Breast epithelium (tissue), 4 donors: ENCODE results near the gene PCDH1. TPM values are rescaled to one million over a fixed set of nuclear protein-coding genes. Genes with fewer than 3 reads are reported as not detected.
A peak's percentile ranks its signal among the peaks of the same experiment; 100 is the strongest.

Source experiments
- DNase-seq, 2 donors: peaks; one replicate each; pipeline ENCODE4 v3.0.0-alpha.2; 2019; ENCODE audit warnings: low spot score in 2 of 2
- H3K27ac ChIP-seq, 2 donors: fragments of 200-600 bp; sonication (generic) in 1 of 2; one replicate each; pipeline ENCODE4 v1.5.1; 2016 to 2019; ENCODE audit warnings: mild to moderate bottlenecking in 1 of 2
- H3K27me3 ChIP-seq, 2 donors: fragments of 200-600 bp; sonication (generic) in 1 of 2; one replicate each; pipeline versions ENCODE4 v1.5.1 to v1.6.0; 2017 to 2019; ENCODE audit warnings: control low read depth in 1 of 2, mild to moderate bottlenecking in 1 of 2
- H3K36me3 ChIP-seq: fragments of 200-600 bp; one replicate; pipeline ENCODE4 v1.5.1; 2019
- H3K4me1 ChIP-seq, 2 donors: fragments of 200-600 bp; sonication (generic); one replicate each; pipeline ENCODE4 v1.5.1; 2016 to 2019; ENCODE audit warnings: control low read depth in 1 of 2
- H3K4me3 ChIP-seq, 3 donors: fragments of 200-600 bp; sonication (generic); 1 replicate in 2 of 3; 2 replicates in 1 of 3; pipeline ENCODE4 v1.5.1; 2016 to 2019; ENCODE audit warnings: mild to moderate bottlenecking in 3 of 3, moderate library complexity in 2 of 3
- H3K9me3 ChIP-seq, 2 donors: fragments of 200-600 bp; sonication (generic) in 1 of 2; one replicate each; pipeline ENCODE4 v1.5.1; 2016 to 2019; ENCODE audit warnings: control low read depth in 1 of 2
- POLR2A ChIP-seq: fragments of 450-650 bp; IDR thresholded peaks from one replicate; pipeline ENCODE4 v1.6.1; 2016; ENCODE audit warnings: antibody characterized with exemption, mild to moderate bottlenecking, moderate library complexity
- POLR2AphosphoS5 ChIP-seq, 3 donors: sonication (generic); formaldehyde crosslinking; IDR thresholded peaks; one replicate each; pipeline ENCODE4 v1.6.1; 2017; ENCODE audit warnings: antibody characterized with exemption in 3 of 3
- intact Hi-C: fragments of 100-400 bp; cut with DNase I; formaldehyde crosslinking; loops from one replicate; pipeline ENCODE4 v1.15.1; 2023; ENCODE audit warnings: low total_unique reads
- total RNA-seq, 3 donors: library from RNA; depleted of rRNA; stranded (reverse); fragments of >200 nt; gene quantifications; one replicate each; pipeline ENCODE4 v1.1.0, GENCODE V29; 2016
- TF ChIP-seq, protein P1 (sequence below), 3 donors: fragments of 450-650 bp; IDR thresholded peaks; one replicate each; pipeline ENCODE4 v1.5.1; 2016 to 2017; ENCODE audit warnings: antibody characterized with exemption in 3 of 3, mild to moderate bottlenecking in 3 of 3, moderate library complexity in 3 of 3

PCDH1 gene
- total RNA-seq, 3 donors from 2014 or later = 28.3 to 72.7 (median 65.9) TPM

DNA sequence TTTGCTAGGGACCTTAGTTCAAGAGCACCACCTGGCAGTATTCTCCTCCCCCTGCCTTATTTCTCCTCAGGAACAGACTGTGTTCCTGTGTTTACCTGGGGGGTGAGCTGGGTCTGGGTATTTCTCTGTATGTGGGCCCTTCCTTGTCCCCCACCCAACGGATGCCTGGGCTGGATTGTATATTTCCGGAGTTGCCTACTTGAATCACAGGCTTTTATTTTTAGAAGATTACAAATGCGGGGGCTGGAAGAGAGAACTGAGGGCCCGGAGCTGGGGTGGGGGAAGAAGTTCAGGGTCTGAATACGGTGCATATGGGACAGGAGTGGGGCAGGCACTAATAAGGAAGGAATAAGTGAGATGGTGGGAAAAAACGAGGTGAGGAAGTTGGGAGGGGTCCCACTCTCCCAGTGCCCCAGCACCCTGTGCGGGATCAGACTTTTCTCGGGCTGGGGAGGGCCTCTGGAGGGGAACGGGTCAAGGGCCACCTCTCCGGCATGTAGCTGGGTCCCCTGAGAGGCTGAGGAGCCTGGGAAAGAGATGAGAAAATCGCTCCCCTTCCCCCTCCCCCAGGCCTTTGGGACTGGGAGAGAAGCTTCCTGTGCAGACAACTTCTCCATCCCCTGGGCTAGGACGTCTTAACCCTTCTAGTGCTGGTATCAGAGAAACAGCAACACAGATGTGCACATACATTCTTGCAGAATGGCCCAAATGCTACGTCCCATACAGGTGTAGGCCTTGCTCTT, 42.1 kb downstream of the PCDH1 start:
- Histone ChIP-seq H3K4me3 (no peak overlapping the region), H3K36me3 (no peaks in the 10 kb centered on the region), H3K9me3 (no peaks in the 10 kb centered on the region), H3K27me3 (no peaks in the 10 kb centered on the region), H3K4me1 (peaks cover 0 to 5% of the 10 kb centered on the region in 2 donors), H3K27ac (peak overlapping the region in 1 of 2 donors; percentile 56)
- no peak for DNase-seq
- intact Hi-C loops = no loop called here
- TF ChIP-seq, protein P1, sequence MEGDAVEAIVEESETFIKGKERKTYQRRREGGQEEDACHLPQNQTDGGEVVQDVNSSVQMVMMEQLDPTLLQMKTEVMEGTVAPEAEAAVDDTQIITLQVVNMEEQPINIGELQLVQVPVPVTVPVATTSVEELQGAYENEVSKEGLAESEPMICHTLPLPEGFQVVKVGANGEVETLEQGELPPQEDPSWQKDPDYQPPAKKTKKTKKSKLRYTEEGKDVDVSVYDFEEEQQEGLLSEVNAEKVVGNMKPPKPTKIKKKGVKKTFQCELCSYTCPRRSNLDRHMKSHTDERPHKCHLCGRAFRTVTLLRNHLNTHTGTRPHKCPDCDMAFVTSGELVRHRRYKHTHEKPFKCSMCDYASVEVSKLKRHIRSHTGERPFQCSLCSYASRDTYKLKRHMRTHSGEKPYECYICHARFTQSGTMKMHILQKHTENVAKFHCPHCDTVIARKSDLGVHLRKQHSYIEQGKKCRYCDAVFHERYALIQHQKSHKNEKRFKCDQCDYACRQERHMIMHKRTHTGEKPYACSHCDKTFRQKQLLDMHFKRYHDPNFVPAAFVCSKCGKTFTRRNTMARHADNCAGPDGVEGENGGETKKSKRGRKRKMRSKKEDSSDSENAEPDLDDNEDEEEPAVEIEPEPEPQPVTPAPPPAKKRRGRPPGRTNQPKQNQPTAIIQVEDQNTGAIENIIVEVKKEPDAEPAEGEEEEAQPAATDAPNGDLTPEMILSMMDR (IDR thresholded peaks at IDR 0.05) = no peak
- TF ChIP-seq POLR2AphosphoS5 (IDR thresholded peaks at IDR 0.05) = no peak
- TF ChIP-seq POLR2A = no peak

DNA sequence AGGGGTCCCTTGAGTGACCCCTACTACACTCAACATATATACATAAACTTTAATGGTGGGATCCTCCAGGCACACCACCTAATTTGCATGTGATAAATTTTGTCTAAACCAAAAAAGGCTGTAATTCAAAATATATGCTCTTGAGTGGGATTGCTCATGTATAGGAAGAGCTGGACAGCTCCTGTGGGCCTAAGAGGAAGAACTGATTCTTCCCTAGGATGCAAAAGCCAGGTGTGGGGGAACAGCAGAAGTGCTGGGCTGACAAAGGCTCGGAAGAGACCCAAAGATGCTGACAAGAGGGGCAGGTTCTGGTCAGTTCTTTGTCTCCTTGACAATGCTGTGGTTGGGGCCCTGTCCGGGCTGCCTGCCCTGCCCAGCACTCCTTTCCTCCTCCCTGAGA, 43.9 kb downstream of the PCDH1 start:
- H3K4me3 ChIP-seq = no peak overlapping the region
- intact Hi-C loops = no loop called here
- no peak for DNase-seq
- H3K36me3 ChIP-seq = no peaks in the 10 kb centered on the region
- H3K4me1 ChIP-seq = no peaks in the 10 kb centered on the region
- no peak for TF ChIP-seq POLR2A
- TF ChIP-seq POLR2AphosphoS5 (IDR thresholded peaks at IDR 0.05) = no peak
- TF ChIP-seq, protein P1 (IDR thresholded peaks at IDR 0.05) = no peak
- H3K27ac ChIP-seq = peak overlapping the region in 1 of 2 donors; percentile 23
- no peaks in the 10 kb centered on the region for H3K9me3 ChIP-seq
- H3K27me3 ChIP-seq = no peaks in the 10 kb centered on the region

DNA sequence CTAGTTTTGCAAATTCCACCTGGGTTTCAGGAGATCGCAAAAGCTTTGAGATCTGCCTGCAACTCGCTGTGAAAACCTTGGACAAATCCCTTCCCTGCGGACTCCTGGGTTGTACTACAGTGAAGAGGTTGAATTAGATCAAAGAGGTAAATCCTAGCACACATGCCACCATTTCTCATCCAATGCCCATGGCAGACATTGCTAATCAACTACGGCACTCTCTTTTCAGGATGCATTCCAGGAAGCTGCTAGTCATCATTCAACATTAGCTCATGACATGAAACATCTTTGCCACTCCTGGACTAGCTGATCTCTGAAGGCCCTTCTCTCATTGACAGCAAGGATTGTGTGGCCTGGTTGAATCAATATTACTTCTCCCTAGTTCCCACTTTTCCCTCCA, 46.1 kb downstream of the PCDH1 start:
- DNase-seq = no peak
- Histone ChIP-seq H3K9me3 (no peaks in the 10 kb centered on the region), H3K36me3 (no peaks in the 10 kb centered on the region), H3K27ac (no peak overlapping the region), H3K27me3 (no peaks in the 10 kb centered on the region), H3K4me1 (no peaks in the 10 kb centered on the region), H3K4me3 (no peak overlapping the region)
- TF ChIP-seq, protein P1 (IDR thresholded peaks at IDR 0.05) = no peak
- no peak for TF ChIP-seq POLR2AphosphoS5 (IDR thresholded peaks at IDR 0.05)
- no peak for TF ChIP-seq POLR2A
- intact Hi-C loops = no loop called here

DNA sequence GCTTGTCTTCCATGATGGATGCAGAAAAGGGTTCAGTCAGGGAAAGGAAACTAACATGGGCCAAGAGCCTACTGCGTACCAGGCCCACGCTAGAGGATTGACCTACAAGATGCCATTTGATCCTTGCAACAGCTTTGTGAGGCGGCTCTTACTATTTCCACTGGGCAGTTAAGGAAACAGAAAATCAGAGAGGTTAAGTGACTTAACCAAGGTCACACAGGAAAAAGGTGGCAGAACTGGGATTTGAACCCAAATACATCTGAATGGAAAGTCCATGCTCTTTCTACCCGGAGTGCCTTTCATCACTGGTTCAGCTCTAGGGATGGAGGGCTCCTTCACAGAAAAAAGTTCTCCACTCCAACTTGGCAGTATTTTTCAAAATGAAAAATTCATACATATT, 50.0 kb downstream of the PCDH1 start:
- TF ChIP-seq, protein P1 (IDR thresholded peaks at IDR 0.05) = no peak
- TF ChIP-seq POLR2AphosphoS5 (IDR thresholded peaks at IDR 0.05) = no peak
- no peak for TF ChIP-seq POLR2A
- Histone ChIP-seq H3K27ac (no peak overlapping the region), H3K9me3 (no peaks in the 10 kb centered on the region), H3K4me3 (no peak overlapping the region), H3K27me3 (no peaks in the 10 kb centered on the region), H3K4me1 (no peaks in the 10 kb centered on the region), H3K36me3 (no peaks in the 10 kb centered on the region)
- intact Hi-C loops = no loop called here
- no peak for DNase-seq

DNA sequence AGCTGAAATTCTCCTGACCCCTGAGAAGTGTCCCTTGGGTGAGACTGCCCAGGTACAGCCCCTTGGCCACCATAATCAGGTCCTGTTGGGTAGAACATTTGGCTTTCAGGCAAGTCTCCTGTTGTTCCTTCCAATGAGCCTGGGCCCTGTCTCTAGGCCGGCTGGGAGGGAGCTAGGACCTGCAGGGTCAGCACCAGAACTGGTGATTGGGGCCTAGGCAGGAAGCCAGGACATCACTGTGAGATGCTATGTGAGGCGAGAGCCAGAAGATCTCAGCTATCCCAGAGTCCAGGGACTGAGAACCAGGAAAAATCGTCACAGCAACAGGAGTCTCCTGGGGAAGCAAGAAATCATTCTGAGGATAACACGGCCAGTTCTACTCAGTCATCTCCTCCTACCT, 51.5 kb downstream of the PCDH1 start:
- Histone ChIP-seq H3K27ac (peak overlapping the region in 1 of 2 donors; percentile 63), H3K27me3 (no peaks in the 10 kb centered on the region), H3K4me3 (no peak overlapping the region), H3K4me1 (no peaks in the 10 kb centered on the region), H3K36me3 (no peaks in the 10 kb centered on the region), H3K9me3 (no peaks in the 10 kb centered on the region)
- intact Hi-C loops = no loop called here
- TF ChIP-seq, protein P1 (IDR thresholded peaks at IDR 0.05) = no peak
- no peak for TF ChIP-seq POLR2A
- no peak for TF ChIP-seq POLR2AphosphoS5 (IDR thresholded peaks at IDR 0.05)
- DNase-seq = no peak
